ENCODE measurements around the gene SLC2A1. TPM values are rescaled to one million over a fixed set of nuclear protein-coding genes. Genes with fewer than 3 reads are reported as not detected.

The SLC2A1 gene
- total and polyA plus RNA-seq, 9 of the 15 experiments (the other 6 are each of a cell fraction or from before 2014, with no cell fraction given): 12.6 to 153 (median 48.0) TPM

DNA sequence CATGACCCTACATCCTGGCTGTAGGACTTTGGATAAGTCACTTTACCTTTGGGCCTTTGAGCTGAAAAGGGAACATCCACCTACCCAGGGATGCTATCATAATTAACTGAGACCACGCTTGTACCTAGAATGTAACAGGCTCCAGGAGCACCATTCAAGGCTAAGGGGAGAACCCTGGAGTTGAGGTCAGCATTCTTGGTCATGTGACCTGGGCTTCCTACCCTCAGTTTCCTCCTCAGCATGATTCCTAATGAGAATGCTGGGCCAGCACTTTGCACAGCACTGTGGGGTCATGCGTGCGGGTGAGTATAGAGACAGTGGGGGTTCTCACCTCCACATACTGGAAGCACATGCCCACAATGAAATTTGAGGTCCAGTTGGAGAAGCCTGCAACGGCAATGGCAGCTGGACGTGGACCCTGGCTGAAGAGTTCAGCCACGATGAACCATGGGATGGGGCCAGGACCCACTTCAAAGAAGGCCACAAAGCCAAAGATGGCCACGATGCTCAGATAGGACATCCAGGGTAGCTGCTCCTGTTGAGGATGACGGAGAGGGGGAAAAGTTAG, 31.3 kb downstream of the SLC2A1 start (continued):
- no peak for TF ChIP-seq TSC22D4 (tag; IDR thresholded peaks at IDR 0.05)
- TF ChIP-seq ZNF175 (CRISPR knock-in tag; IDR thresholded peaks at IDR 0.05; ENCODE audit: low read depth): no peak
- TF ChIP-seq, protein P1, sequence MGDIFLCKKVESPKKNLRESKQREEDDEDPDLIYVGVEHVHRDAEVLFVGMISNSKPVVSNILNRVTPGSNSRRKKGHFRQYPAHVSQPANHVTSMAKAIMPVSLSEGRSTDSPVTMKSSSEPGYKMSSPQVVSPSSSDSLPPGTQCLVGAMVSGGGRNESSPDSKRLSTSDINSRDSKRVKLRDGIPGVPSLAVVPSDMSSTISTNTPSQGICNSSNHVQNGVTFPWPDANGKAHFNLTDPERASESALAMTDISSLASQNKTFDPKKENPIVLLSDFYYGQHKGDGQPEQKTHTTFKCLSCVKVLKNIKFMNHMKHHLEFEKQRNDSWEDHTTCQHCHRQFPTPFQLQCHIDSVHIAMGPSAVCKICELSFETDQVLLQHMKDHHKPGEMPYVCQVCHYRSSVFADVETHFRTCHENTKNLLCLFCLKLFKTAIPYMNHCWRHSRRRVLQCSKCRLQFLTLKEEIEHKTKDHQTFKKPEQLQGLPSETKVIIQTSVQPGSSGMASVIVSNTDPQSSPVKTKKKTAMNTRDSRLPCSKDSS (IDR thresholded peaks at IDR 0.05; ENCODE audit: low read depth, partially characterized antibody): no peak
- TF ChIP-seq, protein P2, sequence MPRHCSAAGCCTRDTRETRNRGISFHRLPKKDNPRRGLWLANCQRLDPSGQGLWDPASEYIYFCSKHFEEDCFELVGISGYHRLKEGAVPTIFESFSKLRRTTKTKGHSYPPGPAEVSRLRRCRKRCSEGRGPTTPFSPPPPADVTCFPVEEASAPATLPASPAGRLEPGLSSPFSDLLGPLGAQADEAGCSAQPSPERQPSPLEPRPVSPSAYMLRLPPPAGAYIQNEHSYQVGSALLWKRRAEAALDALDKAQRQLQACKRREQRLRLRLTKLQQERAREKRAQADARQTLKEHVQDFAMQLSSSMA (CRISPR knock-in tag; IDR thresholded peaks at IDR 0.05): no peak
- TF ChIP-seq, protein P3, sequence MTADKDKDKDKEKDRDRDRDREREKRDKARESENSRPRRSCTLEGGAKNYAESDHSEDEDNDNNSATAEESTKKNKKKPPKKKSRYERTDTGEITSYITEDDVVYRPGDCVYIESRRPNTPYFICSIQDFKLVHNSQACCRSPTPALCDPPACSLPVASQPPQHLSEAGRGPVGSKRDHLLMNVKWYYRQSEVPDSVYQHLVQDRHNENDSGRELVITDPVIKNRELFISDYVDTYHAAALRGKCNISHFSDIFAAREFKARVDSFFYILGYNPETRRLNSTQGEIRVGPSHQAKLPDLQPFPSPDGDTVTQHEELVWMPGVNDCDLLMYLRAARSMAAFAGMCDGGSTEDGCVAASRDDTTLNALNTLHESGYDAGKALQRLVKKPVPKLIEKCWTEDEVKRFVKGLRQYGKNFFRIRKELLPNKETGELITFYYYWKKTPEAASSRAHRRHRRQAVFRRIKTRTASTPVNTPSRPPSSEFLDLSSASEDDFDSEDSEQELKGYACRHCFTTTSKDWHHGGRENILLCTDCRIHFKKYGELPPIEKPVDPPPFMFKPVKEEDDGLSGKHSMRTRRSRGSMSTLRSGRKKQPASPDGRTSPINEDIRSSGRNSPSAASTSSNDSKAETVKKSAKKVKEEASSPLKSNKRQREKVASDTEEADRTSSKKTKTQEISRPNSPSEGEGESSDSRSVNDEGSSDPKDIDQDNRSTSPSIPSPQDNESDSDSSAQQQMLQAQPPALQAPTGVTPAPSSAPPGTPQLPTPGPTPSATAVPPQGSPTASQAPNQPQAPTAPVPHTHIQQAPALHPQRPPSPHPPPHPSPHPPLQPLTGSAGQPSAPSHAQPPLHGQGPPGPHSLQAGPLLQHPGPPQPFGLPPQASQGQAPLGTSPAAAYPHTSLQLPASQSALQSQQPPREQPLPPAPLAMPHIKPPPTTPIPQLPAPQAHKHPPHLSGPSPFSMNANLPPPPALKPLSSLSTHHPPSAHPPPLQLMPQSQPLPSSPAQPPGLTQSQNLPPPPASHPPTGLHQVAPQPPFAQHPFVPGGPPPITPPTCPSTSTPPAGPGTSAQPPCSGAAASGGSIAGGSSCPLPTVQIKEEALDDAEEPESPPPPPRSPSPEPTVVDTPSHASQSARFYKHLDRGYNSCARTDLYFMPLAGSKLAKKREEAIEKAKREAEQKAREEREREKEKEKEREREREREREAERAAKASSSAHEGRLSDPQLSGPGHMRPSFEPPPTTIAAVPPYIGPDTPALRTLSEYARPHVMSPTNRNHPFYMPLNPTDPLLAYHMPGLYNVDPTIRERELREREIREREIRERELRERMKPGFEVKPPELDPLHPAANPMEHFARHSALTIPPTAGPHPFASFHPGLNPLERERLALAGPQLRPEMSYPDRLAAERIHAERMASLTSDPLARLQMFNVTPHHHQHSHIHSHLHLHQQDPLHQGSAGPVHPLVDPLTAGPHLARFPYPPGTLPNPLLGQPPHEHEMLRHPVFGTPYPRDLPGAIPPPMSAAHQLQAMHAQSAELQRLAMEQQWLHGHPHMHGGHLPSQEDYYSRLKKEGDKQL (CRISPR knock-in tag; IDR thresholded peaks at IDR 0.05; ENCODE audit: borderline replicate concordance): no peak
- TF ChIP-seq RAD51 (IDR thresholded peaks at IDR 0.05; ENCODE audit: borderline replicate concordance, low read depth): peak; percentile 54; the same call in 1 of the 2 replicates
- no peak for TF ChIP-seq ILF3 (IDR thresholded peaks at IDR 0.05; ENCODE audit: borderline replicate concordance)
- no peak for TF ChIP-seq POLR2B (IDR thresholded peaks at IDR 0.05; ENCODE audit: low read depth, partially characterized antibody)
- TF ChIP-seq, protein P4, sequence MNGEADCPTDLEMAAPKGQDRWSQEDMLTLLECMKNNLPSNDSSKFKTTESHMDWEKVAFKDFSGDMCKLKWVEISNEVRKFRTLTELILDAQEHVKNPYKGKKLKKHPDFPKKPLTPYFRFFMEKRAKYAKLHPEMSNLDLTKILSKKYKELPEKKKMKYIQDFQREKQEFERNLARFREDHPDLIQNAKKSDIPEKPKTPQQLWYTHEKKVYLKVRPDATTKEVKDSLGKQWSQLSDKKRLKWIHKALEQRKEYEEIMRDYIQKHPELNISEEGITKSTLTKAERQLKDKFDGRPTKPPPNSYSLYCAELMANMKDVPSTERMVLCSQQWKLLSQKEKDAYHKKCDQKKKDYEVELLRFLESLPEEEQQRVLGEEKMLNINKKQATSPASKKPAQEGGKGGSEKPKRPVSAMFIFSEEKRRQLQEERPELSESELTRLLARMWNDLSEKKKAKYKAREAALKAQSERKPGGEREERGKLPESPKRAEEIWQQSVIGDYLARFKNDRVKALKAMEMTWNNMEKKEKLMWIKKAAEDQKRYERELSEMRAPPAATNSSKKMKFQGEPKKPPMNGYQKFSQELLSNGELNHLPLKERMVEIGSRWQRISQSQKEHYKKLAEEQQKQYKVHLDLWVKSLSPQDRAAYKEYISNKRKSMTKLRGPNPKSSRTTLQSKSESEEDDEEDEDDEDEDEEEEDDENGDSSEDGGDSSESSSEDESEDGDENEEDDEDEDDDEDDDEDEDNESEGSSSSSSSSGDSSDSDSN (IDR thresholded peaks at IDR 0.05; ENCODE audit: borderline replicate concordance in 1 of 2, low read depth in 2 of 2, low read length in 2 of 2): no peak
- TF ChIP-seq ELF2 (CRISPR knock-in tag; IDR thresholded peaks at IDR 0.05): no peak
- no peak for TF ChIP-seq NFXL1 (CRISPR knock-in tag; IDR thresholded peaks at IDR 0.05)
- no peak for TF ChIP-seq NFIX (CRISPR knock-in tag; IDR thresholded peaks at IDR 0.05; ENCODE audit: low read depth)
